ENCODE data around the gene AIF1L. TPM values are rescaled to one million over a fixed set of nuclear protein-coding genes. Genes with fewer than 3 reads are reported as not detected.

The AIF1L gene
- polyA plus RNA-seq, 1 donor (not counting 4 experiments of a cell fraction or from before 2014, with no cell fraction given), result 1.5 TPM

DNA sequence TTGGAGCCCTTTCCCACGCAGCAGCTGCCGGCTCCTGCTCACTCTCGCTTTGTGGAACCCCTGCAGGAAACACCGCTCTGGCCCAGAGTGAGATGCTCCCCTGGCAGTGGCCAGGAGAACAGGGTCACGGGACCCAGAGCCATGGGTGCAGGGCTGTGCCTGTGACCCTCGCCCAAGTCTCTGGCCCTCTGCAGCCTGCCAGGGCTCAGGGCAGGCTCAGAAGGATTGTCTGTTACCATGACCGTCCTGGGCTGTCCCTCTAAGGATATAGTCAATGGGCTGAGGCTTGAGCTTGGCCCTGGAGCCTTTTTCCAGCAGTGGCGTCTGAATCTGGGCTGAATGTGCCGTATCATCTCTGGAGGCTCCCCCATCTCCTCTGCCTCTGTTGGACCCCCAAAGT is 28.7 kb upstream of the AIF1L start:
- Histone ChIP-seq H4K20me1 (ENCODE audit: control insufficient read depth, extremely low read depth, insufficient read depth, low read length) (no peaks in the 10 kb centered on the region), H3K27ac (ENCODE audit: control insufficient read depth, insufficient read depth, low read length) (no peak overlapping the region), H3K4me1 (ENCODE audit: control insufficient read depth, extremely low read depth, insufficient read depth, low read length) (no peaks in the 10 kb centered on the region), H3K36me3 (ENCODE audit: control insufficient read depth in 2 of 2, extremely low read depth in 1 of 2, insufficient read depth in 2 of 2, low read length in 2 of 2) (no peaks in the 10 kb centered on the region), H3K9me3 (ENCODE audit: control insufficient read depth, low read depth, low read length) (no peaks in the 10 kb centered on the region), H3K9me1 (ENCODE audit: control insufficient read depth, extremely low read depth, insufficient read depth, low read length) (no peaks in the 10 kb centered on the region), H3K27me3 (ENCODE audit: control insufficient read depth, extremely low read depth, insufficient read depth, low read length) (peaks cover 31% of the 10 kb centered on the region), H3K4me3 (ENCODE audit: control insufficient read depth in 2 of 3, extremely low read depth in 1 of 3, insufficient read depth in 2 of 3, low read depth in 1 of 3, low read length in 3 of 3) (no peak overlapping the region), H3K9ac (ENCODE audit: control insufficient read depth, extremely low read depth, insufficient read depth, low read length) (no peak overlapping the region), H3K79me2 (ENCODE audit: control insufficient read depth, insufficient read depth, low read length) (no peaks in the 10 kb centered on the region), H3K4me2 (ENCODE audit: control insufficient read depth, extremely low read depth, insufficient read depth, low read depth, low read length) (no peak overlapping the region), H2AFZ (ENCODE audit: control insufficient read depth, low read length) (no peak overlapping the region)
- TF ChIP-seq, protein P1, sequence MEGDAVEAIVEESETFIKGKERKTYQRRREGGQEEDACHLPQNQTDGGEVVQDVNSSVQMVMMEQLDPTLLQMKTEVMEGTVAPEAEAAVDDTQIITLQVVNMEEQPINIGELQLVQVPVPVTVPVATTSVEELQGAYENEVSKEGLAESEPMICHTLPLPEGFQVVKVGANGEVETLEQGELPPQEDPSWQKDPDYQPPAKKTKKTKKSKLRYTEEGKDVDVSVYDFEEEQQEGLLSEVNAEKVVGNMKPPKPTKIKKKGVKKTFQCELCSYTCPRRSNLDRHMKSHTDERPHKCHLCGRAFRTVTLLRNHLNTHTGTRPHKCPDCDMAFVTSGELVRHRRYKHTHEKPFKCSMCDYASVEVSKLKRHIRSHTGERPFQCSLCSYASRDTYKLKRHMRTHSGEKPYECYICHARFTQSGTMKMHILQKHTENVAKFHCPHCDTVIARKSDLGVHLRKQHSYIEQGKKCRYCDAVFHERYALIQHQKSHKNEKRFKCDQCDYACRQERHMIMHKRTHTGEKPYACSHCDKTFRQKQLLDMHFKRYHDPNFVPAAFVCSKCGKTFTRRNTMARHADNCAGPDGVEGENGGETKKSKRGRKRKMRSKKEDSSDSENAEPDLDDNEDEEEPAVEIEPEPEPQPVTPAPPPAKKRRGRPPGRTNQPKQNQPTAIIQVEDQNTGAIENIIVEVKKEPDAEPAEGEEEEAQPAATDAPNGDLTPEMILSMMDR (optimal IDR thresholded peaks at IDR 0.05 in 1 of 3, IDR thresholded peaks at IDR 0.05 in 1 of 3, conservative IDR thresholded peaks at IDR 0.05 in 1 of 3; ENCODE audit: extremely low read depth in 1 of 3, insufficient read depth in 2 of 3, low read length in 3 of 3), result no peak
- TF ChIP-seq EZH2 (IDR thresholded peaks at IDR 0.05; ENCODE audit: low read length), result no peak
- FAIRE-seq (no peak), DNase-seq (ENCODE audit: low read depth, low spot score) (no peak)
- dilution Hi-C loops (cut with MboI; ENCODE audit: extremely low pct_ligation_motif_present, low sequenced_read_pairs), result no loop called here

DNA sequence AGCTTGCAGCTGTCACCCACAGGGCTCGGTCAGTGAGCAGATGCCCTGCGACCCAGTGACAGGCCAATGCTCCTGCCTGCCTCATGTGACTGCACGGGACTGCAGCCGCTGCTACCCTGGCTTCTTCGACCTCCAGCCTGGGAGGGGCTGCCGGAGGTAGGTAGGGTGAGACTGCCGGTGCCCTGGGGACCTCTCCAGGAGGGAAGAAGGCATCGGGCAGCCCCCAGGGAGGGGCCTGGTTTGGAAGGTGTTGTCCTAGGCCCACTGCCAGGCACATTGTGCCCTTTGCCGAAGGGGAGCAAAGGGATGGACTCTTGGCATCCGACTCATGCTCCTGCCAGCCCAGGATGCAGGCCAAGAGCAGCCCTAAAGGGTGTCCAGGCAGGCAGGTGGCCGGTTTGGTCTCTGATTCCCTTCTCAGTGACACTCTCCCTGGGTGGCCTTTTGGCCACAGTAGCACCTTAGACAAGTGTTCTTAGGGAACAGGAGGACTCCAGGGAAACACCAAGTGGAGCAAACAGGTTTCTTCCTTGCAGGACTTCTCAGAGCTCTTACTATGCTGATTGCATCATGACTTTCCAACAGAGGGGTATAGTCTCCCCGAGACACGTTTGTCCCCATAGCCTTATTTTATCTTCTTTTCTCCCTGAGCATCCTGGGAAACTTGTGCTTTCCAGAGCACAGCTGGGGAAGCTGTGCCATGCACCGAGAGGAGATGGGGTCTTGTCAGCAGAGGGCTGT is 28.1 kb upstream of the AIF1L start:
- DNase-seq (ENCODE audit: low read depth, low spot score), result no peak
- no peak overlapping the region for H2AFZ ChIP-seq (ENCODE audit: control insufficient read depth, low read length)
- H4K20me1 ChIP-seq (ENCODE audit: control insufficient read depth, extremely low read depth, insufficient read depth, low read length), result no peaks in the 10 kb centered on the region
- no peak overlapping the region for H3K9ac ChIP-seq (ENCODE audit: control insufficient read depth, extremely low read depth, insufficient read depth, low read length)
- H3K4me1 ChIP-seq (ENCODE audit: control insufficient read depth, extremely low read depth, insufficient read depth, low read length), result no peaks in the 10 kb centered on the region
- no peak for TF ChIP-seq EZH2 (IDR thresholded peaks at IDR 0.05; ENCODE audit: low read length)
- TF ChIP-seq, protein P1 (optimal IDR thresholded peaks at IDR 0.05 in 1 of 3, IDR thresholded peaks at IDR 0.05 in 1 of 3, conservative IDR thresholded peaks at IDR 0.05 in 1 of 3; ENCODE audit: extremely low read depth in 1 of 3, insufficient read depth in 2 of 3, low read length in 3 of 3), result no peak
- no peaks in the 10 kb centered on the region for H3K9me1 ChIP-seq (ENCODE audit: control insufficient read depth, extremely low read depth, insufficient read depth, low read length)
- H3K79me2 ChIP-seq (ENCODE audit: control insufficient read depth, insufficient read depth, low read length), result no peaks in the 10 kb centered on the region
- FAIRE-seq, result no peak
- H3K4me3 ChIP-seq (ENCODE audit: control insufficient read depth in 2 of 3, extremely low read depth in 1 of 3, insufficient read depth in 2 of 3, low read depth in 1 of 3, low read length in 3 of 3), result no peak overlapping the region
- no peaks in the 10 kb centered on the region for H3K9me3 ChIP-seq (ENCODE audit: control insufficient read depth, low read depth, low read length)
- dilution Hi-C loops (cut with MboI; ENCODE audit: extremely low pct_ligation_motif_present, low sequenced_read_pairs), result no loop called here
- no peak overlapping the region for H3K4me2 ChIP-seq (ENCODE audit: control insufficient read depth, extremely low read depth, insufficient read depth, low read depth, low read length)
- peaks cover 28% of the 10 kb centered on the region for H3K27me3 ChIP-seq (ENCODE audit: control insufficient read depth, extremely low read depth, insufficient read depth, low read length)
- H3K27ac ChIP-seq (ENCODE audit: control insufficient read depth, insufficient read depth, low read length), result no peak overlapping the region
- H3K36me3 ChIP-seq (ENCODE audit: control insufficient read depth in 2 of 2, extremely low read depth in 1 of 2, insufficient read depth in 2 of 2, low read length in 2 of 2), result no peaks in the 10 kb centered on the region
